GM13976 (cell line): ENCODE measurements around the gene NKD1.

Experiments used
- DNase-seq: peaks from one replicate; pipeline ENCODE4 v3.0.0; 2012; ENCODE audit warnings: low spot score
- CTCF ChIP-seq: IDR thresholded peaks from 2 replicates; pipeline ENCODE4 v1.5.1; 2012; ENCODE audit warnings: borderline replicate concordance, mild to moderate bottlenecking; ENCODE audit not compliant: insufficient read depth; ENCODE audit errors: extremely low read depth, missing control alignments, control extremely low read depth
- in situ Hi-C: fragments of 300-500 bp; cut with MboI; formaldehyde crosslinking; loops from one replicate; pipeline ENCODE4 v1.12.0; 2022; ENCODE audit warnings: low sequenced_read_pairs, mixed read lengths, inconsistent platforms; ENCODE audit not compliant: unreplicated experiment

The NKD1 gene

GRCh38 chr16:50674831-50675230 lies 126.6 kb downstream of the NKD1 start:
- in situ Hi-C loops = no loop called here
- TF ChIP-seq CTCF = no peak
- DNase-seq = no peak

GRCh38 chr16:50675686-50676610 lies 127.8 kb downstream of the NKD1 start:
- DNase-seq = no peak
- in situ Hi-C loops = no loop called here
- TF ChIP-seq CTCF = no peak

GRCh38 chr16:50676684-50677225 lies 128.6 kb downstream of the NKD1 start:
- no peak for TF ChIP-seq CTCF
- DNase-seq = no peak
- in situ Hi-C loops = no loop called here

- in situ Hi-C loops = no loop called here
Observed at GRCh38 chr16:50677351-50677750, 129.2 kb downstream of the NKD1 start.

GRCh38 chr16:50678531-50678930 lies 130.3 kb downstream of the NKD1 start:
- TF ChIP-seq CTCF = no peak
- no peak for DNase-seq
- in situ Hi-C loops = no loop called here

More at GRCh38 chr16:50677351-50677750, 129.2 kb downstream of the NKD1 start:
- peak; percentile 48 for DNase-seq
- no peak for TF ChIP-seq CTCF

- in situ Hi-C loops = no loop called here
- no peak for DNase-seq
- no peak for TF ChIP-seq CTCF
Observed at GRCh38 chr16:50679266-50679665, 131.1 kb downstream of the NKD1 start.
